GM12874 (cell line): Measurements from ENCODE around the gene CAPN2.

Experiments used
- TF ChIP-seq, protein P1 (sequence below): IDR thresholded peaks from 2 replicates; pipeline ENCODE4 v1.5.1; 2011; ENCODE audit warnings: low read depth, mild to moderate bottlenecking, control low read depth, low read length, moderate library complexity; ENCODE audit not compliant: insufficient read depth

The CAPN2 gene

GRCh38 chr1:223721658-223722607, 9.6 kb downstream of the CAPN2 start:
- TF ChIP-seq, protein P1, sequence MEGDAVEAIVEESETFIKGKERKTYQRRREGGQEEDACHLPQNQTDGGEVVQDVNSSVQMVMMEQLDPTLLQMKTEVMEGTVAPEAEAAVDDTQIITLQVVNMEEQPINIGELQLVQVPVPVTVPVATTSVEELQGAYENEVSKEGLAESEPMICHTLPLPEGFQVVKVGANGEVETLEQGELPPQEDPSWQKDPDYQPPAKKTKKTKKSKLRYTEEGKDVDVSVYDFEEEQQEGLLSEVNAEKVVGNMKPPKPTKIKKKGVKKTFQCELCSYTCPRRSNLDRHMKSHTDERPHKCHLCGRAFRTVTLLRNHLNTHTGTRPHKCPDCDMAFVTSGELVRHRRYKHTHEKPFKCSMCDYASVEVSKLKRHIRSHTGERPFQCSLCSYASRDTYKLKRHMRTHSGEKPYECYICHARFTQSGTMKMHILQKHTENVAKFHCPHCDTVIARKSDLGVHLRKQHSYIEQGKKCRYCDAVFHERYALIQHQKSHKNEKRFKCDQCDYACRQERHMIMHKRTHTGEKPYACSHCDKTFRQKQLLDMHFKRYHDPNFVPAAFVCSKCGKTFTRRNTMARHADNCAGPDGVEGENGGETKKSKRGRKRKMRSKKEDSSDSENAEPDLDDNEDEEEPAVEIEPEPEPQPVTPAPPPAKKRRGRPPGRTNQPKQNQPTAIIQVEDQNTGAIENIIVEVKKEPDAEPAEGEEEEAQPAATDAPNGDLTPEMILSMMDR, result no peak

GRCh38 chr1:223723351-223723904, 11.1 kb downstream of the CAPN2 start:
- TF ChIP-seq, protein P1, result no peak

DNA sequence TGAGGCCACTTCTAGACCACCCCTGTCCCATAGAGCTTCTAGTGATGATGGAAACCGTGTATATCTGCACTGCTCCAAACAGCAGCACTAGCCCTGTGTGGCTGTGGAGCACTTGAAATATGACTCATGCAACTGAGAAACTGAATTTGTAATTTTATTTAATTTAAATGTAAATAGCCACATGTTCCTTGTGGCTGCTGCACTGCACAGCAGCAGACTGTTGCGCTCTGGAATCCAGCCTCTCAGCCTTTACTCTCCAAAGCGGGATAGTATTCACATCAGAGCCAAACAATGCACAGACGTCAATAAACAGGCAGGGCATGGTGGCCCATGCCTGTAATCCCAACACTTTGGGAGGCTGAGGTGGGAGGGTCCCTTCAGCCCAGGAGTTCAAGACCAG, 12.0 kb downstream of the CAPN2 start:
- TF ChIP-seq, protein P1, result no peak

DNA sequence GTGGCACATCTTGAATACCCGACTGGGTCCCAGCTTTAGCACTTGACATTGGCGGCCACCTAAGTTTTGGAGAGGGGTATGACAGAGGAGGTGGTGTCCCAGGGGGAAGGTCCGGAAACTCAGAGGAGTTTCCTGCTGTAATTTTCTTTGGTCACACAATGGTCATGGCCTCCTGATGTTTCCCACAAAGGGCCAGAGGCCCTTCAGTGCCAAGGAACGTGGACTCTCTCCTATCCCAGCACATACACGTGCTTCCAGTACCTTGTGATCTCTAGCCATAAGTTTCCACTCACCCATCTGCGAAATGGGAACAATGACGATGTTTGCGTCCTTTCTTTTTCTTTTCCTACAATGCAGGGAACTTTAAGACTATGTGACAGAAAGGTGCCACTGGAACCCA, 13.2 kb downstream of the CAPN2 start:
- TF ChIP-seq, protein P1, result no peak

DNA sequence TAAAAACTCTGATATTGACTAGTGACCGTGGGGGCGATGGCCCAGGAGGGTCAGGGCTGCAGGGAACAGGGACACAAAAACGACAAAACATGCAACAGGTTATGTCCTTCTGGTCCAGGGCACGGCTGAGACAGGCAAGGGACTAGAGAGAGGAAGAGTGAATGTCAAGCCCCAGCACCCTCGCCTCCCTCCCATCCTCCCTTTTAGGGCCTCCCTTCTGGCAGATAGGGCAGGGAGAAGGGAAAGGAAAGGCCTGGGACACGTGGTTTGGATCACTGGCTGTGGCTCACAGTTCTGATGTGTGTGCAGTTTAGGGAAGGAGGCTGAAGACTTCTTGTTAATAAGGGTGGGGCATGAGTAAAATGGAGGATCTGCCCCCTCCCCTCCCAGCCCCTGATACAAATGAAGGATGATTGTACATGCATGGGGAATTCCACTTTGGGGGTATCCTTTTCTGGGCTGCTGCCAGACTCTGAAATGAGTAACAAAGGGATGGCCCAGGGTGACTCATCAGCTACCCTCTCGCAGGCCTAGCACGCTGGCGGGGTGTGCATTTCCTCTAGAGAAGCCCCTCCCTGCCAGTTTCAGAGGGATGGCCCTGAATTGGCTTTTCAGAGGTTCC, 14.2 kb downstream of the CAPN2 start:
- TF ChIP-seq, protein P1, result no peak

- TF ChIP-seq, protein P1, result no peak
Observed at GRCh38 chr1:223727541-223727940, 15.2 kb downstream of the CAPN2 start.

GRCh38 chr1:223729906-223730305, 17.6 kb downstream of the CAPN2 start:
- TF ChIP-seq, protein P1, result no peak
